ENCODE measurements around the gene ZNF738.

ZNF738 gene

GRCh38 chr19:21423057-21424041 lies 64.5 kb downstream of the ZNF738 start:
- DNase-seq = no peak

Data from hippocampal formation (tissue), 2 donors.